ENCODE data around the gene STRA6.
"Not testable (repeated sequence)": the region's sequence is repeated elsewhere in the genome, so short reads cannot be mapped to it uniquely, and the experiment has no call there.

The STRA6 gene

DNA sequence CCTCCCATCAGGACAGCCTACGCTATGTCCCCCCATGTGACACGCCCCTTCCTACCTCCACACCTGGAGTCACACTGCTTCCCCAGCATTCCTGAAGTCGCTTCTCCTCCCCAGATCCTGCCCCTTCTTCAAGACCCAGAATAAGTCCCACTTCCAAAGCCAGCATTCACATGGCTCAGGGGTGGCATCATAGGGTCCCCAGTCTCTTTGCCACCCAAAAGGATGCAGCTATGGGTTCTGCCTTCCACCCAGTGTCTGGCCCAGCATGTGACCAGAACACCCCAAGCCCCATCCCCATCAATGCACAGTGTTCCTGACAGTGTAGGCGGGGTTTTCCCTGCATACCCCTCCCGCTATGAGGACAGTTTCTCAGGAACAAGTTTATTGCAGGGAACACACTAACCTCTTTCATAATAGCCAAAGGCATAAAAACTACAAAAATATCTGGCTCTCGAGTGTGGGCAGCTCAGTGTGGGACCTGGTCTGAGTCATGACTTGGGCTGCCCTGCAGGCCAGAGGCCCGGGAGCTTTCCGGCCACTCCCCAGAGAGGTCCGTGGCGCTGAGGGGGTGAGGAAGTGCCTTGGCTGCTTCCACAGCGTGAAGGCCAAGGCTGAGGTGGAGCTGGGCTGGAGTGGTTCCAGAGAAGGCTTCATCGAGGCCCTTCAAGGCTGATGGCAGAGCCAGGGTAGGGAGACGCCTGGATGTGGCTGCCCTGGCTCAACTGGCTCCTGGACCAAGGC, 23.3 kb downstream of the STRA6 start:
- DNase-seq = no peak

DNA sequence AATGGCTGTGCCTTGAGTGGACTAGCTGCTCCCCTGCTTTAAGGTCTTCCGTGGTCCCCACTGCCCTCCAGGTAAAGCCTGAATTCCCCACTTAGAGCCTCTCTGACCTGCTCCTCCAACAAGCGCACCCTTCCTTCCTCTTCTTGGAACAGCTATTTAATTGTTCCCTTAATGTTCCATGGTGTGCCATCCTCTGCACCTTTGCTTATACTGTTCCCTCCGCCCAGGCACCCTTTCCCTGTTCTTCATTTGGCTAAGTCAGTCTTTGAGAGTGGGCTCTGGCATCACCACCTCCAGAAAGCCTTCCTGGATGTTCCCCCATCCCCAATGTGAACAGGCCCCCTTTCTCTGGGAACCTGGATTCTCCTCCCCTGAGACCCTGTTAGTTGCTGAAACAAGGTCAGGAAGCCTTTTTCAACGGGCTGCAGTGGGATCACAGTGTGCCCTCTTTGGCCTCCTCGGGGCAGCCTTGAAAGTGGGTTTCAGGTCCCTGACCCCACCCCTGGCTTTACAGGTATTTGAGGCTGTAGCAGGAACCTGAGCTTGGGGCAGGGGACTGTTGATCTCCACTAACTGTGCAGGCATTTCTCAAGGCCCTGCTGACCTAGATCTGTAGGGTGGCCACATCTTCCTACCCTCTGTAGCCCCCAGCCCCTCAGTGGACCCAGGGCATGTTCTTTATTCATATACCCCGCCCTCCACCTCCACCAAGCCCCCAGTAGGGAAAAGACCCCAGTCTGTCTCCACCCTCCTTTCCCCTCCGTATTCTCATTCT, 24.1 kb downstream of the STRA6 start:
- DNase-seq = no peak

DNA sequence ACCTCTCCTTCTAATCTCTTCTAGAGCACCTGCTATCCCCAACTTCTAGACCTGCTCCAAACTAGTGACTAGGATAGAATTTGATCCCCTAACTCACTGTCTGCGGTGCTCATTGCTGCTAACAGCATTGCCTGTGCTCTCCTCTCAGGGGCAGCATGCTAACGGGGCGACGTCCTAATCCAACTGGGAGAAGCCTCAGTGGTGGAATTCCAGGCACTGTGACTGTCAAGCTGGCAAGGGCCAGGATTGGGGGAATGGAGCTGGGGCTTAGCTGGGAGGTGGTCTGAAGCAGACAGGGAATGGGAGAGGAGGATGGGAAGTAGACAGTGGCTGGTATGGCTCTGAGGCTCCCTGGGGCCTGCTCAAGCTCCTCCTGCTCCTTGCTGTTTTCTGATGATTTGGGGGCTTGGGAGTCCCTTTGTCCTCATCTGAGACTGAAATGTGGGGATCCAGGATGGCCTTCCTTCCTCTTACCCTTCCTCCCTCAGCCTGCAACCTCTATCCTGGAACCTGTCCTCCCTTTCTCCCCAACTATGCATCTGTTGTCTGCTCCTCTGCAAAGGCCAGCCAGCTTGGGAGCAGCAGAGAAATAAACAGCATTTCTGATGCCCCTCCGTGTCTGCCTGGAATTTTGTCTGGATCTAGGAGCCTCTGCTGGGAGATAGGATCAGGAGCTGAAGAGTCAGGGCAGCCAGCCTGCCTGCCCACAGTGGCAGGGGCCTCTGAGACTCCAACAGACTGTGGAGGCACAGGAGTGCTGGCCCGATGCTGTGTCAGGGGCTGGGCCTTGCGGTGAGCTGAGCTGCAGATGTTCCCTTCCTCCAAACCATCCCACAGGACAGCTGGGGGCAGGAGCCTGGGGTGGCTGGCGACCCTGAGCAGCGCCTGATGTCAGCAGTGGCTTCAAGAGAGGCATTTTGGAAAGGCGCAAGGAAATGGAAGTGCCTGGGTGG, 26.0 kb downstream of the STRA6 start:
- DNase-seq = no peak

DNA sequence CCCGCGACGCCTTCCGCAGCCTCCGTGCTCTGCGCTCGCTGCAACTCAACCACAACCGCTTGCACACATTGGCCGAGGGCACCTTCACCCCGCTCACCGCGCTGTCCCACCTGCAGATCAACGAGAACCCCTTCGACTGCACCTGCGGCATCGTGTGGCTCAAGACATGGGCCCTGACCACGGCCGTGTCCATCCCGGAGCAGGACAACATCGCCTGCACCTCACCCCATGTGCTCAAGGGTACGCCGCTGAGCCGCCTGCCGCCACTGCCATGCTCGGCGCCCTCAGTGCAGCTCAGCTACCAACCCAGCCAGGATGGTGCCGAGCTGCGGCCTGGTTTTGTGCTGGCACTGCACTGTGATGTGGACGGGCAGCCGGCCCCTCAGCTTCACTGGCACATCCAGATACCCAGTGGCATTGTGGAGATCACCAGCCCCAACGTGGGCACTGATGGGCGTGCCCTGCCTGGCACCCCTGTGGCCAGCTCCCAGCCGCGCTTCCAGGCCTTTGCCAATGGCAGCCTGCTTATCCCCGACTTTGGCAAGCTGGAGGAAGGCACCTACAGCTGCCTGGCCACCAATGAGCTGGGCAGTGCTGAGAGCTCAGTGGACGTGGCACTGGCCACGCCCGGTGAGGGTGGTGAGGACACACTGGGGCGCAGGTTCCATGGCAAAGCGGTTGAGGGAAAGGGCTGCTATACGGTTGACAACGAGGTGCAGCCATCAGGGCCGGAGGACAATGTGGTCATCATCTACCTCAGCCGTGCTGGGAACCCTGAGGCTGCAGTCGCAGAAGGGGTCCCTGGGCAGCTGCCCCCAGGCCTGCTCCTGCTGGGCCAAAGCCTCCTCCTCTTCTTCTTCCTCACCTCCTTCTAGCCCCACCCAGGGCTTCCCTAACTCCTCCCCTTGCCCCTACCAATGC, 27.1 kb downstream of the STRA6 start:
- no peak for DNase-seq

DNA sequence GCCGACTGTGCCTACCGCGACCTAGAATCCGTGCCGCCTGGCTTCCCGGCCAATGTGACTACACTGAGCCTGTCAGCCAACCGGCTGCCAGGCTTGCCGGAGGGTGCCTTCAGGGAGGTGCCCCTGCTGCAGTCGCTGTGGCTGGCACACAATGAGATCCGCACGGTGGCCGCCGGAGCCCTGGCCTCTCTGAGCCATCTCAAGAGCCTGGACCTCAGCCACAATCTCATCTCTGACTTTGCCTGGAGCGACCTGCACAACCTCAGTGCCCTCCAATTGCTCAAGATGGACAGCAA, 27.7 kb downstream of the STRA6 start:
- DNase-seq = no peak

DNA sequence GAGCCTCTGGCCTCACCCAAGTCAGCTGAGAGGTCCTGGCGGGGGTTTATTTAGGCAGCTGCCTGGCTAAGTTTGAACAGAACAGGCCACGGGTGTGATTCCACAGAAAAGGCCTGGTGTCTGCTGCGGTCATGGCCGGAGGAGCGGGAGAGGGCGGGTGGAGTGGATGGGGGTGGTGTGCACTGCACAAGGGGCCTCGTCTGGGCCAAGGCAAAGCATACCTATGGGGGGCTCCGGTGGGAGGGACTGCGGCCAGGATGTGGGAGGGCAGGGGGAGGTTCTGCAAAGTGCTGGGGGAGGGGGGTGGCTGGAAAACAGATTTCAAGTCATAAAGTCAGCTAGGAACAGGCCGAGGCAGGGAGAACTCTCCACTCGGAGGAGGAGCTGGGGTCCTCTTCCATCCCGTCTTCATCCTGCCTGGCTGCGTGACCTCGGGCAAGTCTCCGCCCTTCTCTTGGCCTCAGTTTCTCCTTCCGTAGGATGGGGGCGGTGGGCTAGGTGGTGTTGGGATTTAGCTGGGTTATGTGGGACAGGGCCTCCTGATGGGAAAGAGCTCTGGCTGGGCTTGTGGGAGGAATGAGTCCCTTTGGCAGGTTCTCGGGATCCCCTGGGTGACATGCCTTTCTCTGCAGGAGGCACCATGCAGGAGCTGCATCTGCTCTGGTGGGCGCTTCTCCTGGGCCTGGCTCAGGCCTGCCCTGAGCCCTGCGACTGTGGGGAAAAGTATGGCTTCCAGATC, 28.2 kb downstream of the STRA6 start:
- DNase-seq = no peak

- DNase-seq = no peak
Observed at GRCh38 chr15:74173380-74174218, 29.0 kb downstream of the STRA6 start, which contains the start of gene ISLR. TSS of gene ISLR (plus strand) at chr15:74173710. CDS start at chr15:74174859, 1,149 bp downstream.

- DNase-seq = no peak
Observed at GRCh38 chr15:74172701-74173379, 29.7 kb downstream of the STRA6 start.

DNA sequence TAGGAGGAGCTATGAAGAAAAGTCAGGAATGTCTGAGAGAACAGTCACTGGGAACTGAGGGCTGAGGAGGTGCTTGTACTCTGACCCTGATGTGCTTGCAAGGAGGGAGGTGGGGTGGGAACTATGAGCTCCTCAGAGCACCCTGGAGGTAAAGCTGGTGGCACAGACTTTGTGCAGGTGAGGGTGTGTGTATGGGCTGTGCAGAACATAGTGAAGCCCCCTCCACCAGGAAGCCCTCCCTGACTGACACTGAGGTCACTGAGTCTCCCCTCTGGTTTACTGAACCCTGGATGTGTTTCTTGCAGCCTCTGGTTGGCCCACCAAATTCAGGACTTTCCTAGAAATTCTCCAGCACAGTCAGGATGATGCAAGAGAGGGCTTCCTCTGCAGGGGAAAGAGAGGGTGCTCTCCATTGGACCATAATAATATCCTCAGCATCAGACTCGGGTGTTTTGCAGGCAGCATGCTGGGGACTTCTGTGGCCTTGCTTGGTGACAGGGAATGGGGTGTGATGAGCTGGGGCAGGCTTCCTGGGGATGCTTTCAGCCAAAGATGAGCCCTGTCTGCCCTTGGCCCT, 30.5 kb downstream of the STRA6 start:
- no peak for DNase-seq

DNA sequence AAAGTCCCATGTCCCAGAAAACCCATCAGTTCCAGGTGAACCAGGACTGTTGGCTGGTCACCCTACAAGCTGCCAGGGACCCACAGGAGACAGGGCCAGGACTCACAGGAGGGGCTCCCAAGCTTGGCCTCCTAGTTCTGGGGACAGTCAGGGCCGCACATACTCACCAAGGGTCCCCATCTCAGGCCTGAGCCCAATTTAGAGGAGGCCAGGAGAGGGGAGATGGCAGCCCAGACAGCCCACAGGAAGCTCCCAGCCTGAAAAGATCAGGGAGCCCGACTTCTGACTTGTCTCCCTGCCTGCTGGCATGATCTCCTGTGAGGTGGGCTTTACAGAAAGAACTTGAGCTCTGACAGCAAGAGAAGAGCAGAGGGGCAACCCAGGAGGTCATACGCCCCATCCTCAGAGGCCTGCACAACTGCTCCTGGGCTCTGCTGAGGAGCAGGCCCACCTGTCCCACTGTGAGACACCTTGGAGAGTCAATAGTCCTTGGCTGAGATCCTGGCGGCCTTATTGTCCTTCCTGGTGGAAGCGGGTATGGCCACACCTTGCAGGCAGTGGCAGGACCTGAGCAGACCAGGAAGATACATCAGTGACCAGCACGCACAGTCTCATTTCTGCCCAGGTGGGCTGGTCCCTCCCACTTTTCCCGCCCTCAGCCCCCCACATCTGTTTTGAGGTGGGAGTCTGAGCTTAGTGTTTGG, 31.6 kb downstream of the STRA6 start:
- DNase-seq = no peak

DNA sequence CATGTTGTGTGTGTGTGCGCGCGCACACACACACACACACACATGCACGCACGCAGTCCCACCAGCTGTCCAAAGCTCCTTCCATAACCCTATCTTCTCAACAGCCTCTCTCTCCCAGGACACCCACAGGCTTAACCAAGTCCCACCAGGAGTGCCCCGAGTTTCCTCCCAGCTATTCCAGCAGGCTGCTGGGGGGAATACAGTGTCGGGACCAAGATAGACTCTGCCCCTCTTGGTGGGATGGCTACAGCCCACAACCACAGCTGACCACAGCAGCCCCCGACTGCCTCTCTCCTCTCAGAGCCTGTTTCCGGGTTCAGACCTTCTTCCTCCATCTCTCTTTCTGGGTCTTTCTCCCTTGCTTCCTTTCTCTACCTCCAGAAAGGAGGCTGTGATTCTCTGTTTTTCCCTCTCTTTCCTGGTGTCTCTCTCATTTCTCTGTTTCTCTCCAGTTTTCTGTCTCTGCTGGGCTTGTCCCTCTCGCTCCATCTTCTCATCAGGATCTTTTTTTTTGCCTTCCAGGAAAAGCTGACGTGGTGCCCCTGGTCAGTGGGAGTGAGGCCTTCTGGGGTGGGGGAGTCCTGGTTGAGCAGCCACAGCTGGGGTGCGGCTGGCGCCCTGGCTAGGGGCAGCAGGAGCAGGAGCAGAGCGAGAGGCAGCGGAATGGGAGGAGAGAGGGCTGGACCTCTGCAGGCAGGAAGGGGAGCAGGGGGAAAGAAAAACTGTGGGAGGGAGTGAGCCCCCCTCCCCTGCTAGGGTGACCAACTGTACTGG, 32.3 kb downstream of the STRA6 start:
- no peak for DNase-seq

- DNase-seq = no peak
Observed at GRCh38 chr15:74168711-74169126, 33.9 kb downstream of the STRA6 start.

DNA sequence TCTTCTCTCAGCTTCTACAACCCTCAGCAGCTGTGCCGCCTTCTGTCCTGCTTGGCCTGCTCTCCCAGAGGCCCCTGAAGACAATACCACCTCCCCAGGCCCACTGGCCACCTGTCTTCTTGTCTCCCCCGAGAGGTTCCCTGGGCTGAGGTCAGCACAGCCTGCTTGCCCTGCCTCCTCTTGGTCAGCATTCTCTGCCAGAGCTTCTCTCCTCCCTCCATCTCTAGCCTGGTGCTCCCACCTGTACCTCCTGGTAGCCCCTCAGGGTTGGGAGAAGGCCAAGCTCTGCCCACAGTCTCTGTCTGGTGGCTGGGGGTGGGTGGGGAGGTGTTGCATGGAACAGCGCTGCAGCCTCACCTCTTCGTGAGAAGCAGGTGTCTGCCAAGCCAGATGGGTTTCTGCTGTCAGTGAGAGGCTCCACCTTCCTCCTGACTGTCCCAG, 34.7 kb downstream of the STRA6 start:
- no peak for DNase-seq

GRCh38 chr15:74165461-74165860, 37.1 kb downstream of the STRA6 start:
- no peak for DNase-seq

- not testable (repeated sequence) for DNase-seq
Observed at GRCh38 chr15:74162195-74162536, 40.4 kb downstream of the STRA6 start.

DNA sequence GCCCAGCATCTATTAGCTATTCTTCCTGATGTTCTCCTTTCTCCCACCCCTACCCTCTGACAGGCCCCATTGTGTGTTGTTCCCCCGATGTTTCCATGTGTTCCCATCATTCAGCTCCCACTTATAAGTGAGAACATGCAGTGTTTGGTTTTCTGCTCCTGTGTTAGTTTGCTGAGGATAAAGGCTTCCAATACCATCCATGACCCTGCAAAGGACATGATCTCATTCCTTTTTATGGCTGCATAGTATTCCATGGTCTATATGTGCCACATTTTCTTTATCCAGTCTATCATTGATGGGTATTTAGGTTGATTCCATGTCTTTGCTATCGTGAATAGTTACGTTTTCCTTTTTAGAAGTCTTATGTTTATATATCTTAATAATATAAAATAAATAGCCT, 42.2 kb downstream of the STRA6 start:
- not testable (repeated sequence) for DNase-seq

DNA sequence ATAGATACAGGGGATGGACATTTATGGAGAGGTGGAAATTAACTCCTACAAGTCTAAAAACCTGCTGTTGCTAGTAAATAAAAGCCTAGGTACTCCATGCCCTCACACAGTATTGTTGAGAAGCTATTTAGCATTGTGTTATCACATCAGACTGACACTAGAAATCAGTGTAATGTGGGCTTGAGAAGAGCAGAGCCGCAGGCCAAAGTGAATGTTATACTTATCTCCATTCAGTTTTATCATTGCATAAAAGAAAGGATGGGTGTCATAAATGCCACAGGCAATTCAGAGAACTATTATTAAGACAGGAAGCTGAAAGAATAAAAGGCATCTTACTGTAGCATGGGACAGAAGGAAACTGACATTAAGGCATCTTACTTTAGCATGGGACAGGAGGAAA, 42.8 kb downstream of the STRA6 start:
- DNase-seq = no peak

All from T-helper 2 cell (primary cell).